HEK293T (cell line): Measurements from ENCODE around the gene ANO9.

Source experiments
- CTCF ChIA-PET: fragments of 350-600 bp; formaldehyde crosslinking; extraction: SDS; loops from one replicate; lab custom pipeline; 2021; ENCODE audit warnings: antibody characterized with exemption, inconsistent platforms; lab: Yijun Ruan, JAX
- POLR2A ChIA-PET: fragments of 350-600 bp; formaldehyde crosslinking; extraction: SDS; loops from one replicate; lab custom pipeline; 2020; ENCODE audit warnings: antibody characterized with exemption, inconsistent platforms; lab: Yijun Ruan, JAX
- DNase-seq: peaks from one replicate; pipeline ENCODE4 v3.0.0; 2012; ENCODE audit warnings: mixed read lengths; ENCODE audit errors: extremely low spot score
- ARNT ChIP-seq: fragments of 450-650 bp; IDR thresholded peaks from 2 replicates; pipeline ENCODE4 v1.6.1; 2017; ENCODE audit warnings: mild to moderate bottlenecking
- BHLHE40 ChIP-seq: fragments of 450-650 bp; IDR thresholded peaks from 2 replicates; pipeline ENCODE4 v1.6.1; 2016; ENCODE audit warnings: mild to moderate bottlenecking, moderate library complexity, borderline replicate concordance
- CTBP1 ChIP-seq: fragments of 450-650 bp; IDR thresholded peaks from 2 replicates; pipeline ENCODE4 v1.6.1; 2016; ENCODE audit warnings: borderline replicate concordance
- ELF4 ChIP-seq: fragments of 450-650 bp; IDR thresholded peaks from 2 replicates; pipeline ENCODE4 v1.6.1; 2017; ENCODE audit warnings: antibody characterized with exemption
- FOXA1 ChIP-seq: fragments of 450-650 bp; IDR thresholded peaks from 2 replicates; pipeline ENCODE4 v1.6.1; 2016; ENCODE audit warnings: mild to moderate bottlenecking
- FOXK2 ChIP-seq: fragments of 450-650 bp; IDR thresholded peaks from 2 replicates; pipeline ENCODE4 v1.6.1; 2016; ENCODE audit warnings: mild to moderate bottlenecking
- FOXM1 ChIP-seq: fragments of 450-650 bp; IDR thresholded peaks from 2 replicates; pipeline ENCODE4 v1.6.1; 2017; ENCODE audit warnings: mild to moderate bottlenecking, borderline replicate concordance
- HDGF ChIP-seq: fragments of 450-650 bp; IDR thresholded peaks from 2 replicates; pipeline ENCODE4 v1.6.1; 2017; ENCODE audit warnings: antibody characterized with exemption, borderline replicate concordance
- L3MBTL2 ChIP-seq: fragments of 450-650 bp; conservative IDR thresholded peaks from 2 replicates; pipeline ENCODE4 v1.6.1; 2016; ENCODE audit warnings: mild to moderate bottlenecking
- LEF1 ChIP-seq: fragments of 450-650 bp; IDR thresholded peaks from 2 replicates; pipeline ENCODE4 v1.6.1; 2017; ENCODE audit warnings: mild to moderate bottlenecking, borderline replicate concordance
- NFRKB ChIP-seq: fragments of 450-650 bp; IDR thresholded peaks from 2 replicates; pipeline ENCODE4 v1.6.1; 2016; ENCODE audit warnings: mild to moderate bottlenecking, moderate library complexity
- SP1 ChIP-seq: fragments of 450-650 bp; IDR thresholded peaks from 2 replicates; pipeline ENCODE4 v1.6.1; 2017
- SUZ12 ChIP-seq: fragments of 450-650 bp; IDR thresholded peaks from 2 replicates; pipeline ENCODE4 v1.6.1; 2016; ENCODE audit warnings: mild to moderate bottlenecking
- TARDBP ChIP-seq: fragments of 450-650 bp; IDR thresholded peaks from 2 replicates; pipeline ENCODE4 v1.6.1; 2016
- ZNF384 ChIP-seq: fragments of 450-650 bp; IDR thresholded peaks from 2 replicates; pipeline ENCODE4 v1.6.1; 2016
- TF ChIP-seq, protein P1 (sequence below): fragments of 450-650 bp; IDR thresholded peaks from 2 replicates; pipeline ENCODE4 v1.6.1; 2016

Gene ANO9

DNA sequence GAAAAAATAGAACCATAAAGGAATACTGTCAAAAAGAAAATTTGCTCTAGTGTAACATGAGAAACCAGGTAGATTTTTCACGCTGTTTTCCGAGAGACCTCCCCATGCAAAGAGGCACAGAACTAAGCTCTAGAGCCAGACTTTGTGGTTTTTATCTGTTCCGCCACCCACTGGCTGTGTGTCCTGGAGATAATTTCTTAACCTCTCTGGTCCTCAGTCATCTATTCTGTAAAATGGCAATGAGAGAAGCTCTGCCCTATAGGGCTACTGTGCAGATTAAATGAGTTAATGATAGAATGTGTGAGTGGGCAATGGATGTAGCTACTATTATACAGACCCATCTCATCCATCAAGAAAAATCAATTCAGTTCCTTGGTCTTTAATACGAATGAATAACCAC, 17.6 kb downstream of the ANO9 start:
- CTCF ChIA-PET: no interaction called here
- no peak for DNase-seq
- TF ChIP-seq ELF4 (no peak), CTBP1 (no peak), SUZ12 (no peak), LEF1 (no peak), L3MBTL2 (no peak), ARNT (no peak), ZNF384 (no peak), HDGF (no peak), BHLHE40 (no peak), TARDBP (no peak), NFRKB (no peak), SP1 (no peak)
- TF ChIP-seq, protein P1, sequence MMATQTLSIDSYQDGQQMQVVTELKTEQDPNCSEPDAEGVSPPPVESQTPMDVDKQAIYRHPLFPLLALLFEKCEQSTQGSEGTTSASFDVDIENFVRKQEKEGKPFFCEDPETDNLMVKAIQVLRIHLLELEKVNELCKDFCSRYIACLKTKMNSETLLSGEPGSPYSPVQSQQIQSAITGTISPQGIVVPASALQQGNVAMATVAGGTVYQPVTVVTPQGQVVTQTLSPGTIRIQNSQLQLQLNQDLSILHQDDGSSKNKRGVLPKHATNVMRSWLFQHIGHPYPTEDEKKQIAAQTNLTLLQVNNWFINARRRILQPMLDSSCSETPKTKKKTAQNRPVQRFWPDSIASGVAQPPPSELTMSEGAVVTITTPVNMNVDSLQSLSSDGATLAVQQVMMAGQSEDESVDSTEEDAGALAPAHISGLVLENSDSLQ: no peak
- POLR2A ChIA-PET: no interaction called here

DNA sequence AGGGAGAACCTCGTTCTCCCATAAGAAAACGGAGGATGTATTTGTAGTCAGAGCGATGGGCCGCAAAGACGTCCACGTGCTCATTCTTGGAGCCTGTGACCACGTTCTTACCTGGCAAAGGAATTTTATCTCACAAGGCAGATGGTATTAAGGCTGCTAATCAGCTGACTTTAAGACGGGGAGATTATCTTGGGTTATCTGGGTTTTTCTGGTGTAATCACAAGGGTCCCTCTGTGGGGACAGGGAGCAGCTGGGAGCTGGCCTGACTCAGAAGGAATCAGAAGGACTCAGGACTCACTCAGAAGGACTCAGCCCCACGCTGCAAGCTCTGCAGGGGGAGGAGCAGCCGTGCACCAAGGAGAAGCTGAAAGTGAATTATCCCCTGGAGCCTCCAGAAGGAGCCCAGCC, 19.6 kb downstream of the ANO9 start:
- TF ChIP-seq TARDBP (no peak), L3MBTL2 (no peak), HDGF (no peak), CTBP1 (no peak), FOXA1 (no peak), FOXM1 (no peak), SP1 (no peak)
- ChIA-PET POLR2A (interaction anchor here (0.7 kb wide), 1 partner anchor 23 kb away, joined by 3 read pairs; no protein-coding TSS in a partner anchor), CTCF (no interaction called here)
- no peak for DNase-seq

DNA sequence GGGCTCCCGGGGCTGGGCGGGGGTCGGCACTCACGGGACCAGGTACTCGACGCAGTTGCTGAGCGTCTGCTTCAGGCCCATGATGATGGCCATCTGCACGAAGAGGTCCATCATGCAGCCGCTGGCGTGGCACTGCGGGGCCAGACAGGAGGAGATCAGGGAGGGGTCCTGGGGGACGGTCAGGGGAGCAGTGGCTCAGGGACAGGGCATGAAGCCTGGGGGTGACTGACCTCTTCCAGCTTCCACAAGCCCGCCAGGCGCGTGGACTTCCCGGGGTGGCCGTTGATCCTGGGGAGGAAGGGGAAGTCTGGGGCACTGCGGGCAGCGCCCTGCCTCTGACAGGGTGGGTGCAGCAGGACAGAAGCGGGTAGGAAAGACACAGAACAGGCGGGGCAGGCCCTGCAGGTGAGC, 20.9 kb downstream of the ANO9 start:
- CTCF ChIA-PET: no interaction called here
- TF ChIP-seq FOXM1 (no peak), TARDBP (no peak), FOXK2 (no peak), LEF1 (no peak), BHLHE40 (no peak), ARNT (no peak), HDGF (no peak), SUZ12 (no peak), CTBP1 (no peak), NFRKB (no peak)
- TF ChIP-seq, protein P1: no peak
- POLR2A ChIA-PET: no interaction called here
- no peak for DNase-seq

DNA sequence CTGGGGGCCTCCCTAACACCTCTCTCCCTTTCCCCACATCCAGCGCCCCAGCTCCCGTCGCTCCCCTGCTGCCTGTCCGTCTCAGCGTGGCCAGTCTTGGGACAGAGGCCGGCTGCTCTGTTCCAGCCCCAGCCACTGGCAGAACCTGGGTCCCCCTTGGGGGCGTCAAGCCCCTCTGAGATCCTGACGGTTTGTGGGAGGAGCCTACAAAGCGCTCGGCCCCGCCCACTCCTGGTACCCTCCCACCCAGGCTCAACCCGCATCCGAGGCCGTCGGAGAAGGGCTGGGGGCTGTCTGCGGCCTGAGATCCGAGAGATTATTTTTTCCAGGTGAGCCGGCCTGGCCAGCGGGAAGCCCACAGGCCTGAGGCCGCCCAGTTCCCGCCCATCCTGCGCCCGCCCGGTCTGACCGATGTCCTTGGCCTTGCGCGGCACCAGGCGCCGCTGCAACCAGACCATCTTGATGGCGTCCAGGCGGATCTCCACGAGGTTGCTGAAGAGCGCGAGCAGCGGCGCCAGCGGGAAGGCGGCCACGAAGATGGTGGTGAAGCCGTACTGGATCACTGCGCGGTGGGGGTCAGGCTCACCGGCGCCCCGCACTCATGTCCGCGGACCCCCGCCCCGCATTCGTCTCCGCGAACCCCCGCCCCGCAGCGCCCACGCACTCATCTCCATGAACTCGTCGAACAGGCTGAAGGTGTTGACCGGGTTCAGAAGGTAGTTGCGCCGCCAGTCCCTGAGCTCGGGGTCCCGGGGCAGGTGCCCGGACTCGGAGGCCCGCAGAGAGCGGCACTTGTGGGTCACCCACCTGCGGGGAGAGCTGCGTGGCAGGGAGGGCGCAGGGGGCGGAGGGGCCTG, 21.5 kb downstream of the ANO9 start:
- TF ChIP-seq SP1 (no peak), BHLHE40 (no peak), CTBP1 (no peak), NFRKB (no peak)
- CTCF ChIA-PET: no interaction called here
- no peak for DNase-seq
- POLR2A ChIA-PET: no interaction called here

DNA sequence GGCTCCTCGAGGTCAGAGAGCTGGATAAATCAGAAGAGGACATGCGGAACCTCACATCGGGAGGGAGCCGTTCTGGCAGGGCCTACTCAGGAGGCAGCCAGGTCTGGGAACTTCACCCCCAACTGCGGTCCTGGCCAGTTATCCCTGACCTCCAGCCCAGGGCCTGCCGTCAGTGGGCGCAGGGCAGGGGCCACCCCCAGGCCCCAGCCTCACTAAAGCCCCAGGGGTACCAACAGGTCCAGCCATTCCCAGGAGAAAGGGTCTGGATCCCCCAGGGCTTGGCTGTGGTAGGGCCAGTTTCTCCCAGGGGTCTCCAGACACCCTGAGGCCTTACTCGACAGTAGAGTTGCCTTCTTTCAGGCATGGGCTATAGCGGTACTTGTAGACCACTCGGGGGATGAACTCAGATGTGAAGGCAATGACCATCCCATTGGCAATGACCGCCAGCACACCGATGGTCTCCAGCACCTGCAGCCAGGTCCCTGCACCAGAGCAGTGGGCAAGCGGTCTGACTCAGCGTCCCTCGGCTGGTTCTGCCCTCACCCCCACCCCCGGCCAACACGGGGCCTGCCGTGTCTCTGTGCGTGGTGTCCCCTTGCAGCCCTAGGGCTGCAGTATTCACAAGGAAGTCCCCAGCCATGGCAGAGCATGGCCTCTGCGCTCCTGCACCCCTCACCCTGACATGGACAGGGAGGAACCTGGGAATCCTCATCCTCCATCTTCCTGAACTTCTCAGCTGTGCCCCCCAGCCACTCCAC, 22.4 kb downstream of the ANO9 start:
- DNase-seq: no peak
- ChIA-PET POLR2A (no interaction called here), CTCF (no interaction called here)
- TF ChIP-seq FOXA1: no peak

DNA sequence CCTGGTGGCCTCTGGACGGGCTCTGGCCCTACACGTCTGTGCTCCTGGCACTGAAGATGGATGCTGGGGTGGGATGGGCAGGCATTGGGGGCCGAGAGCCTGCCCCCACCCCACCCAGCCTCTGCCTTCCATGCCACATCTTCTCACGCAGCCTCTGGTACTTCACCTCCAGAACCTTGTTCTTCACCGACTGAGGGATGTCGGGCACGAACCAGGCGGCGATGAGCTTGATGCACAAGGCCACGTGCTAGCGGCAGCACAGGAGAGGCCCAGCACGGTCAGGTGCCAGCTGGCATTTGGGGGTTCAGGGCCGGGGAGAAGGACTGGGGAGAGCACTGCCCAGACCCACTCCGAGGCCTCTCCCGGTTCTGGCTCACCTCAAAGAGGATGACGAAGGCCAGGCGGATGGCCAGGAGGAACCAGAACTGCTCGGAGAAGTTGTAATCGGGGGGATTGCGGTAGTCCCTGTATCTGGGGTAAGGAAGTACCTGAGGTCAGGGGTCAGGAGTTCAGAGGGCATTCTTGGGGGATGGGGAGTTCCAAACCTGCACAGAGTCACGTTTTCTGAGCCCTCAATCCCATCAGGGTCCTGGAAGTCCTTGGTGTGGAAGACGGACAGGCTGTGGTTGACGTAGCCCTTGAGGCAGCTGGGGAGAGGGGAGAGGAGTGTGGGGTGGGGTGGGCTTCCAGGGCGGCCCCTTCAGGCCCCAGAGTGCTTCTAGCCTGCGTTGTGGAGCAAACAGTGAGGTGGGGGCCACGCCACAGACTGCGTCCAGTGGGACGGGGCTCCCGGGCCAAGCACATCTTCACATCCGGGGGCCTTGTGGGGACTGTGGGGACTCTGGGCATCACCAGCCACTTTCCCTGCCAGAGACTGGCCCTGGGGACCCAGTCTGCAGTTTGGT, 23.2 kb downstream of the ANO9 start:
- TF ChIP-seq CTBP1 (no peak), ARNT (no peak), SUZ12 (no peak), FOXK2 (no peak), ELF4 (no peak), NFRKB (no peak), L3MBTL2 (no peak)
- DNase-seq: no peak
- POLR2A ChIA-PET: no interaction called here
- CTCF ChIA-PET: no interaction called here
